Lung (tissue), 12 donors: ENCODE measurements around the gene CARD14. TPM values are rescaled to one million over a fixed set of nuclear protein-coding genes. Genes with fewer than 3 reads are reported as not detected.

Experiments used
- ATAC-seq: fragments of 200-7000 bp; cut with Tn5 transposase; one replicate; pipeline ENCODE4 v1.9.1; 2020; ENCODE audit warnings: moderate number of reproducible peaks; ENCODE audit not compliant: insufficient read depth, low FRiP score
- DNase-seq, 3 donors: peaks; one replicate each; pipeline ENCODE4 v3.0.0-alpha.2; 2013 to 2017
- H3K27ac ChIP-seq, 2 donors: one replicate each; pipeline ENCODE4 v1.5.1; 2013; ENCODE audit warnings: mild to moderate bottlenecking in 2 of 2, moderate library complexity in 2 of 2, control low read depth in 1 of 2, inconsistent platforms in 1 of 2, low read depth in 1 of 2, low read length in 1 of 2
- H3K27me3 ChIP-seq, 3 donors: one replicate each; pipeline ENCODE4 v1.5.1; 2013; ENCODE audit warnings: low read length in 2 of 3; ENCODE audit not compliant: control insufficient read depth in 3 of 3, insufficient read depth in 3 of 3
- H3K36me3 ChIP-seq, 4 donors: one replicate each; pipeline ENCODE4 v1.5.1; 2013; ENCODE audit warnings: low read length in 4 of 4, mild to moderate bottlenecking in 1 of 4, moderate library complexity in 1 of 4; ENCODE audit not compliant: control insufficient read depth in 4 of 4, insufficient read depth in 4 of 4
- H3K4me1 ChIP-seq, 5 donors: one replicate each; pipeline ENCODE4 v1.5.1; 2013; ENCODE audit warnings: low read length in 5 of 5, mild to moderate bottlenecking in 2 of 5, moderate library complexity in 1 of 5; ENCODE audit not compliant: control insufficient read depth in 5 of 5, insufficient read depth in 5 of 5
- H3K4me3 ChIP-seq: one replicate; pipeline ENCODE4 v1.5.1; 2013; ENCODE audit warnings: mild to moderate bottlenecking, control low read depth, moderate library complexity
- H3K9ac ChIP-seq, 2 donors: one replicate each; pipeline ENCODE4 v1.5.1; 2013; ENCODE audit warnings: low read length in 2 of 2, control low read depth in 1 of 2; ENCODE audit not compliant: insufficient read depth in 1 of 2
- H3K9me3 ChIP-seq, 4 donors: one replicate each; pipeline ENCODE4 v1.5.1; 2013; ENCODE audit warnings: low read length in 3 of 4, mild to moderate bottlenecking in 1 of 4, moderate library complexity in 1 of 4; ENCODE audit not compliant: control insufficient read depth in 4 of 4, insufficient read depth in 3 of 4
- CTCF ChIP-seq: IDR thresholded peaks from 2 replicates; pipeline ENCODE4 v1.5.1; 2012; ENCODE audit warnings: mild to moderate bottlenecking; ENCODE audit errors: control extremely low read depth, extremely low read depth
- WGBS, 2 donors: extraction: QIAGEN DNeasy Blood & Tissue Kit; methylation state at CpG; one replicate each; pipeline ENCODE4 v1.1.7; 2013; 5-methylcytosine and 5-hydroxymethylcytosine counted together
- polyA plus RNA-seq, 2 donors: library from polyadenylated mRNA; stranded (reverse); fragments of 200-250 nt; gene quantifications; one replicate each; pipeline ENCODE4 v1.2.1, GENCODE V29; 2013
- total RNA-seq, 2 donors: library from RNA; depleted of rRNA in 1 of 2; stranded (reverse); fragments of >200 nt in 1 of 2; gene quantifications; one replicate each; pipeline ENCODE4 v1.2.1, GENCODE V29; 2014 to 2021
- donor health status: control.
- donor health status: control.
- donor health status: Bipolar disorder and iron deficiency.
- donor health status: healthy.
- donor health status: DM: yes; HTN: yes; CAD: no.

The CARD14 gene
- total and polyA plus RNA-seq, 4 donors = 0.50 to 1.8 (median 1.2) TPM

DNA sequence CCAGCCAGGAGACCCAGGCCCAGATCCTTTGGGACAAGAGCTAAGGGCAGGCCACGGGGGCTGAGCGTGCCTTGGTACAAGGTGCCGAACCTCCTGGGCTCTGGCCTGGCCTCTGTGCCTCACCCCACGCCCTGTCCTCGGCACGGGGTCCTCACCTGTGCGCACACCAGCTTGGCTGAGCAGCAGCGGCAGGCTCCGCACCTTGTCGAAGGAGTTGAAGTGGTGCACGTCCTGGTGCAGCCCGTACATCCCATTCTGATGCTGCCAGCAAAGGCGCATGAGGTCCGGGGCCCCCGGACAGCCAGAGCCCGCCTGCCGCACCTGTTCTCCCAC lies 45.0 kb downstream of the CARD14 start:
- TF ChIP-seq CTCF = no peak
- H3K27ac ChIP-seq = no peak overlapping the region
- no peak overlapping the region for H3K9ac ChIP-seq
- H3K36me3 ChIP-seq = peaks cover 3 to 60% (median 29%) of the 10 kb centered on the region in 4 donors
- DNase-seq (no peak), ATAC-seq (no peak)
- H3K4me1 ChIP-seq = peaks cover 0 to 7% (median 0%) of the 10 kb centered on the region in 5 donors
- no peaks in the 10 kb centered on the region for H3K27me3 ChIP-seq
- no peak overlapping the region for H3K4me3 ChIP-seq
- 94 to 95% methylated on average over 17 of the region's 17 CpGs for WGBS, 2 donors
- no peaks in the 10 kb centered on the region for H3K9me3 ChIP-seq

- H3K27ac ChIP-seq = no peak overlapping the region
- H3K4me1 ChIP-seq = peaks cover 0 to 16% (median 5%) of the 10 kb centered on the region in 5 donors
- DNase-seq (no peak), ATAC-seq (no peak)
- WGBS, 2 donors = 95% methylated on average over 35 to 40 of the region's 40 CpGs
- no peaks in the 10 kb centered on the region for H3K27me3 ChIP-seq
- TF ChIP-seq CTCF = no peak
- H3K9me3 ChIP-seq = no peaks in the 10 kb centered on the region
- H3K9ac ChIP-seq = no peak overlapping the region
- H3K36me3 ChIP-seq = peaks cover 3 to 41% (median 22%) of the 10 kb centered on the region in 4 donors
- H3K4me3 ChIP-seq = no peak overlapping the region
These were observed 46.9 kb downstream of the CARD14 start for GRCh38 chr17:80216473-80217456.

DNA sequence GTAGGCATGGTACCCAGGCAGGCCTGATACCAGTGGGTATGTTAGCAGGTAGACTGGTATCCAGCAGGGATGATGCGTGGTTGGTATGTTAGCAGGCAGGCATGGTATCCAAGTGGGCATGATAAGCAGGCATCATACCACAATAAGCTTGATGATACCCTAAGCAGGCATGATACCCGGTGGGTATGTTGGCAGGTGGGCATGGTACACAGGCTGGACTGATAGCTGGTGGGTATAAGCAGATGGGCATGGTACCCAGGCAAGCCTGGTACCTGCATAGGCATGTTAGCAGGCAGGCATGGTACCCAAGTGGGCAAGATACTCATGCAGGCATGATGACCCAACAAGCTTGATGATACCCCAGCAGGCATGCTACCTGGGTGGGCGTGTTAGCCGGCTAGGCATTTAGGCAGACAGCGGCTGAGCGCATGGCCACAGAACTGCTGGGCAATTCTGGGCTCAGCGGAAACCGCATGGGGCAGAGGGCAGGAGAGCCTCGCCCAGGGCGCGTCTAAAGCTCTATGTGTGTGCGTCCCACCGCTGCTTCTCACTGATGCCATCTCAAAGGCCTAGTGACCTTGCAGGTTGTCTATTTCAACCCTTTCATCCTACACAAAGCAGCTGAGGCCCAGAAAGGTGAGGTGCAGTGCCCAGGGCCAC lies 48.0 kb downstream of the CARD14 start:
- ATAC-seq (no peak), DNase-seq (no peak)
- no peaks in the 10 kb centered on the region for H3K27me3 ChIP-seq
- H3K36me3 ChIP-seq = peaks cover 0 to 35% (median 18%) of the 10 kb centered on the region in 4 donors
- no peaks in the 10 kb centered on the region for H3K9me3 ChIP-seq
- peaks cover 0 to 16% (median 5%) of the 10 kb centered on the region in 5 donors for H3K4me1 ChIP-seq
- no peak overlapping the region for H3K27ac ChIP-seq
- no peak overlapping the region for H3K9ac ChIP-seq
- TF ChIP-seq CTCF = no peak
- WGBS, 2 donors = 93 to 97% methylated on average over 13 of the region's 13 CpGs
- no peak overlapping the region for H3K4me3 ChIP-seq
